Astrocyte (in vitro differentiated cells and primary cell): Measurements from ENCODE around the gene ZFP82. TPM values are rescaled to one million over a fixed set of nuclear protein-coding genes. Genes with fewer than 3 reads are reported as not detected.
A peak's percentile ranks its signal among the peaks of the same experiment; 100 is the strongest.

Experiments used
- DNase-seq: peaks from one replicate; pipeline ENCODE4 v3.0.0-alpha.2; 2010; ENCODE audit warnings: low read depth
- FAIRE-seq: peaks from 2 replicates; lab custom pipeline; 2011; peaks lifted over from hg19 to GRCh38; lab: Jason Lieb, UNC
- H2AFZ ChIP-seq: 2 replicates; pipeline ENCODE4 v1.6.0; 2012; ENCODE audit warnings: low read depth, low read length, inconsistent platforms
- H3K27ac ChIP-seq: 2 replicates; pipeline ENCODE4 v1.5.1; 2011; ENCODE audit warnings: low read depth, low read length, inconsistent platforms
- H3K27me3 ChIP-seq: 2 replicates; pipeline ENCODE4 v1.6.0; 2011; ENCODE audit warnings: low read length, inconsistent platforms; ENCODE audit not compliant: insufficient read depth
- H3K36me3 ChIP-seq: 2 replicates; pipeline ENCODE4 v1.5.1; 2011; ENCODE audit warnings: low read length, inconsistent platforms; ENCODE audit not compliant: insufficient read depth
- H3K4me1 ChIP-seq: 2 replicates; pipeline ENCODE4 v1.5.1; 2011; ENCODE audit warnings: low read length, inconsistent platforms; ENCODE audit not compliant: insufficient read depth
- H3K4me2 ChIP-seq: 2 replicates; pipeline ENCODE4 v1.6.0; 2012; ENCODE audit warnings: low read length, inconsistent platforms
- H3K4me3 ChIP-seq: 2 replicates; pipeline ENCODE4 v1.5.1; 2011; ENCODE audit warnings: low read depth, mild to moderate bottlenecking, low read length, inconsistent platforms; ENCODE audit not compliant: insufficient read depth
- H3K79me2 ChIP-seq: 2 replicates; pipeline ENCODE4 v1.6.0; 2012; ENCODE audit warnings: mild to moderate bottlenecking, low read length, inconsistent platforms; ENCODE audit not compliant: insufficient read depth
- H3K9ac ChIP-seq: 2 replicates; pipeline ENCODE4 v1.6.0; 2012; ENCODE audit warnings: mild to moderate bottlenecking, low read length, inconsistent platforms
- H3K9me3 ChIP-seq: 2 replicates; pipeline ENCODE4 v1.5.1; 2012; ENCODE audit warnings: low read depth, mild to moderate bottlenecking, low read length, inconsistent platforms; ENCODE audit not compliant: insufficient read depth
- H4K20me1 ChIP-seq: 2 replicates; pipeline ENCODE4 v1.6.0; 2012; ENCODE audit warnings: low read length, inconsistent platforms; ENCODE audit not compliant: insufficient read depth
- H3K27ac Mint-ChIP-seq: one replicate; pipeline ENCODE4 v1.8.0; 2021; ENCODE audit warnings: mild to moderate bottlenecking, mixed read lengths; ENCODE audit not compliant: unreplicated experiment
- H3K27me3 Mint-ChIP-seq: one replicate; pipeline ENCODE4 v1.8.0; 2021; ENCODE audit warnings: low read depth, mixed read lengths; ENCODE audit not compliant: unreplicated experiment
- H3K36me3 Mint-ChIP-seq: one replicate; pipeline ENCODE4 v1.8.0; 2021; ENCODE audit warnings: low read depth, mixed read lengths; ENCODE audit not compliant: unreplicated experiment
- H3K4me1 Mint-ChIP-seq: one replicate; pipeline ENCODE4 v1.8.0; 2021; ENCODE audit warnings: low read depth, mixed read lengths; ENCODE audit not compliant: unreplicated experiment
- H3K4me3 Mint-ChIP-seq: one replicate; pipeline ENCODE4 v1.8.0; 2021; ENCODE audit warnings: mild to moderate bottlenecking, moderate library complexity, mixed read lengths; ENCODE audit not compliant: unreplicated experiment
- H3K9me3 Mint-ChIP-seq: one replicate; pipeline ENCODE4 v1.8.0; 2021; ENCODE audit warnings: mild to moderate bottlenecking, mixed read lengths; ENCODE audit not compliant: unreplicated experiment
- EZH2 ChIP-seq: IDR thresholded peaks from 2 replicates; pipeline ENCODE4 v1.6.1; 2012; ENCODE audit warnings: mild to moderate bottlenecking, low read length, inconsistent platforms; ENCODE audit not compliant: insufficient read depth
- total RNA-seq: library from RNA; stranded (reverse); gene quantifications from 2 replicates; pipeline ENCODE4 v1.2.1, GENCODE V29; 2021
- TF ChIP-seq, protein P1 (sequence below): IDR thresholded peaks from 2 replicates; pipeline ENCODE4 v1.5.1; 2011; ENCODE audit warnings: low read depth, mild to moderate bottlenecking, inconsistent platforms, low read length, moderate library complexity; ENCODE audit not compliant: insufficient read depth

Gene ZFP82
- total RNA-seq, 1 donor from 2014 or later, result 6.4 TPM

DNA sequence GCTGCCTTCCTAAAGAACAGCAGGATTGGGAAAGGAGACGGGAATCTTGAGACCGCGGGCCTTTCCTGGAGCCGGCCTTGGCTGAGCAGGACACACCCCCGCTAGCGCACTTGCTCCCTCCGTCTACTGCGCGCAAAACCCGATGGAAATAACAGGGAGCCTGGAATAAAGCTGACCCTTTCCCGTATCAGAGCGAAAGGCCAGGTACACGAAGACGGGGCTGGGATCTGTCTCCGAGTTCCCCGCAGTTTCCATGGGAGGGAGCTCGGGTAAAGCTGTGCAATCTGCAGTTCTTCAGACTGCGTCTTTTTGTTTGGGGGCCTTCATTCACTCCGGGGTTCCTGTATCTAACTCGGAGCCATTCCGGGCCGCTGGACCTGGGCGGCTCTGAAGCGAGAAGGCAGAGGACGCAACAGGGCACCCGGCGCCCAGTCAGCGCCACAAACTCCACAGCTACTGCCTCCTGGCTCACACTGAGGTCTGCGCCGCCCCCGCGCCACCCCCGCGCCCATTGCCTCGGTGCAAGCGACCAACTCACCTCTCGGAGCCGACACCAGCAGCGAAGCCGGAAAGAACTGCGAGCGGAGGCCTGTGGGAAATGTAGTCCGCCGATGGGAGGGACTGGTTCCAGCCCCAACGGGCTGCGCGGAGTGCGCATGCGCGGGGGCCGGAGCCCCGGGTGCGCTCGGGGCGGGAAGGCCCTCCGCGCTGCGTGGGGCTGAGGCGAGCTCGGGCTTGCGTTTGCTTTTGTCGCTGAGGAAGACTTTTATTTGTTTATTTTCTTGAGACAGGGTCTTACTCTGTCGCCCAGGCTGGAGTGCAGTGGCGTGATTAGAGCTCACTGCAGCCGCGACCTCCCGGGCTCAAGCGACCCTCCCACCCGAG lies 39.6 kb downstream of the ZFP82 start, which contains the start of gene ZFP14:
Gene ZFP14 (minus strand): TSS at position 577 of the 885 bp plus-strand sequence. CDS start 11,309 bp downstream, outside the sequence.
- H3K36me3 ChIP-seq, result no peaks in the 10 kb centered on the region
- no peaks in the 10 kb centered on the region for H3K79me2 ChIP-seq
- no peaks in the 10 kb centered on the region for H3K36me3 Mint-ChIP-seq
- no peaks in the 10 kb centered on the region for H3K27me3 Mint-ChIP-seq
- H3K9ac ChIP-seq, result peak within 1 kb of the TSS; percentile 82
- no peaks in the 10 kb centered on the region for H3K27me3 ChIP-seq
- H4K20me1 ChIP-seq, result no peaks in the 10 kb centered on the region
- peak within 1 kb of the TSS; percentile 66 for H3K27ac ChIP-seq
- H3K4me2 ChIP-seq, result peak within 1 kb of the TSS; percentile 97
- peak within 1 kb of the TSS; percentile 88 for H3K27ac Mint-ChIP-seq
- peaks cover 9% of the 10 kb centered on the region for H3K4me1 ChIP-seq
- H3K9me3 Mint-ChIP-seq, result no peaks in the 10 kb centered on the region
- H3K4me1 Mint-ChIP-seq, result peaks cover 4% of the 10 kb centered on the region
- TF ChIP-seq, protein P1, sequence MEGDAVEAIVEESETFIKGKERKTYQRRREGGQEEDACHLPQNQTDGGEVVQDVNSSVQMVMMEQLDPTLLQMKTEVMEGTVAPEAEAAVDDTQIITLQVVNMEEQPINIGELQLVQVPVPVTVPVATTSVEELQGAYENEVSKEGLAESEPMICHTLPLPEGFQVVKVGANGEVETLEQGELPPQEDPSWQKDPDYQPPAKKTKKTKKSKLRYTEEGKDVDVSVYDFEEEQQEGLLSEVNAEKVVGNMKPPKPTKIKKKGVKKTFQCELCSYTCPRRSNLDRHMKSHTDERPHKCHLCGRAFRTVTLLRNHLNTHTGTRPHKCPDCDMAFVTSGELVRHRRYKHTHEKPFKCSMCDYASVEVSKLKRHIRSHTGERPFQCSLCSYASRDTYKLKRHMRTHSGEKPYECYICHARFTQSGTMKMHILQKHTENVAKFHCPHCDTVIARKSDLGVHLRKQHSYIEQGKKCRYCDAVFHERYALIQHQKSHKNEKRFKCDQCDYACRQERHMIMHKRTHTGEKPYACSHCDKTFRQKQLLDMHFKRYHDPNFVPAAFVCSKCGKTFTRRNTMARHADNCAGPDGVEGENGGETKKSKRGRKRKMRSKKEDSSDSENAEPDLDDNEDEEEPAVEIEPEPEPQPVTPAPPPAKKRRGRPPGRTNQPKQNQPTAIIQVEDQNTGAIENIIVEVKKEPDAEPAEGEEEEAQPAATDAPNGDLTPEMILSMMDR, result peak; percentile 14
- TF ChIP-seq EZH2, result no peak
- H3K9me3 ChIP-seq, result peaks cover 2% of the 10 kb centered on the region
- H3K4me3 Mint-ChIP-seq, result peak within 1 kb of the TSS; percentile 85
- H3K4me3 ChIP-seq, result peak within 1 kb of the TSS; percentile 95
- H2AFZ ChIP-seq, result peak within 1 kb of the TSS; percentile 92
- DNase-seq (peak; percentile 87), FAIRE-seq (no peak)

DNA sequence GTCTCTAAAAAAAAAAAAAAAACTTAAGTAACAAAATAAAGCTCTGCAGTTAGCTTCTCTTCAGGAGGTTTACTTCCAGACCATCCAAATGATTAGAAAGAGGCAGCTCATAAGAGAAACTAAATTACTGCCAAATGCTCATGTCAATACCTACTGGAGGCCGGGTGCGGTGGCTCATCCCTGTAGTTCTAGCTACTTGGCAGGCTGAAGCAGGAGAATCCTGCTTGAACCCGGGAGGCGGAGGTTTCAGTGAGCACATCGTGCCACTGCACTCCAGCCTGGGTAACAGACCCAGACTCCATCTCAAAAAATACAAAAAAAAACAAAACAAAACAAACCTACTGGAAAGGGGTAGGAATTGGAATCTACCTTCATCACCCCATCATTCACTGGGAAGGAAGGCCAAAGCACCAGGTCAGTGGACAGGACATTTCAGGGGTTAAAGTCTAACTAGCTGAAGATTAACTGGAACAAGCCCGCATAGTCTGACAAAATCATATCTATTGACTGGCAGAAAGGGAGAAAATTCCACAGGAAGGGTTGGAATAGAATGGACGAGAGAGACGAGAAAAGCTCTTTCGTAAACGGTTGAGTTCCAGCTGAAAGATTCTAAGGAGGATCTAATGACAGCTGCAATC lies 40.8 kb downstream of the ZFP82 start:
- peaks cover 4% of the 10 kb centered on the region for H3K4me1 Mint-ChIP-seq
- peak overlapping the region; percentile 97 for H3K4me2 ChIP-seq
- peak overlapping the region; percentile 82 for H3K9ac ChIP-seq
- TF ChIP-seq, protein P1, result no peak
- no peak for TF ChIP-seq EZH2
- peaks cover under 1% of the 10 kb centered on the region for H3K36me3 Mint-ChIP-seq
- H3K9me3 Mint-ChIP-seq, result peaks cover 2% of the 10 kb centered on the region
- no peak overlapping the region for H3K27ac ChIP-seq
- peaks cover 2% of the 10 kb centered on the region for H3K9me3 ChIP-seq
- peak overlapping the region; percentile 12 for H3K27ac Mint-ChIP-seq
- H3K4me3 Mint-ChIP-seq, result peak overlapping the region; percentile 85
- H3K27me3 ChIP-seq, result no peaks in the 10 kb centered on the region
- DNase-seq (no peak), FAIRE-seq (no peak)
- peak overlapping the region; percentile 92 for H2AFZ ChIP-seq
- H3K4me1 ChIP-seq, result peaks cover 9% of the 10 kb centered on the region
- peak overlapping the region; percentile 95 for H3K4me3 ChIP-seq
- no peaks in the 10 kb centered on the region for H3K27me3 Mint-ChIP-seq
- H4K20me1 ChIP-seq, result no peaks in the 10 kb centered on the region
- no peaks in the 10 kb centered on the region for H3K79me2 ChIP-seq
- H3K36me3 ChIP-seq, result no peaks in the 10 kb centered on the region
